ENCODE results near the gene MRPL46.

GRCh38 chr15:88454236-88454635 is 13.0 kb downstream of the MRPL46 start:
- TF ChIP-seq CTCF (conservative IDR thresholded peaks at IDR 0.05) = no peak
- TF ChIP-seq EZH2 (IDR thresholded peaks at IDR 0.05; ENCODE audit: low read depth) = no peak

Data from PC-9 (cell line).